ENCODE measurements around the gene RFC4. TPM values are rescaled to one million over a fixed set of nuclear protein-coding genes. Genes with fewer than 3 reads are reported as not detected.

Gene RFC4
- total and polyA plus RNA-seq, 4 experiments from 2014 or later, result 18.4 to 24.6 (median 20.2) TPM

- Histone ChIP-seq H3K4me3 (ENCODE audit: low read length in 2 of 2) (no peak overlapping the region), H3K27me3 (ENCODE audit: insufficient read depth, low read length) (peaks cover 4% of the 10 kb centered on the region), H3K9me3 (ENCODE audit: control insufficient read depth in 1 of 2, low read length in 2 of 2) (no peaks in the 10 kb centered on the region), H3K27ac (ENCODE audit: low read depth, low read length) (no peak overlapping the region), H3K4me1 (ENCODE audit: insufficient read depth, low read length) (peaks cover 9% of the 10 kb centered on the region), H3K36me3 (ENCODE audit: insufficient read depth, low read length) (no peaks in the 10 kb centered on the region)
- Mint-ChIP-seq H3K36me3 (no peaks in the 10 kb centered on the region), H3K4me3 (no peak overlapping the region), H3K27ac (peak overlapping the region in 1 of 7 donors; percentile 37), H3K4me1 (peaks cover 6 to 19% (median 14%) of the 10 kb centered on the region in 4 donors), H3K9me3 (peaks cover 0 to 6% (median 0%) of the 10 kb centered on the region in 8 donors), H3K27me3 (peaks cover 3 to 9% of the 10 kb centered on the region in 2 donors)
- ChIA-PET CTCF (ENCODE audit: partially characterized antibody) (interaction anchor here (1.2 to 6.7 kb wide), 8 partner anchors 87 to 319 kb away, joined by 3 to 184 read pairs (median 8); partner anchors contain the start of gene ST6GAL1), POLR2A (ENCODE audit: partially characterized antibody) (interaction anchor here (1.1 to 6.9 kb wide), 2 partner anchors 86 to 156 kb away, joined by 3 to 104 read pairs; partner anchors contain the start of gene ST6GAL1)
- DNase-seq, result no peak
- intact Hi-C loops (cut with micrococcal nuclease), result loop anchor here (5.0 kb wide), 1 partner anchor 180 kb away; no protein-coding TSS in a partner anchor
Measured at GRCh38 chr3:186847437-186847836, 41.2 kb upstream of the RFC4 start.

GRCh38 chr3:186845756-186846155 lies 39.5 kb upstream of the RFC4 start:
- Mint-ChIP-seq H3K4me3 (no peak overlapping the region), H3K27ac (peak overlapping the region in 1 of 7 donors; percentile 29), H3K4me1 (peaks cover 5 to 7% (median 6%) of the 10 kb centered on the region in 4 donors), H3K9me3 (peaks cover 0 to 1% (median 0%) of the 10 kb centered on the region in 8 donors), H3K36me3 (no peaks in the 10 kb centered on the region), H3K27me3 (peaks cover 3 to 9% of the 10 kb centered on the region in 2 donors)
- peaks cover 9% of the 10 kb centered on the region for H3K4me1 ChIP-seq (ENCODE audit: insufficient read depth, low read length)
- intact Hi-C loops (cut with micrococcal nuclease), result loop anchor here (5.0 kb wide), 1 partner anchor 182 kb away; no protein-coding TSS in a partner anchor
- ChIA-PET POLR2A (ENCODE audit: partially characterized antibody) (interaction anchor here (1.2 kb wide), 1 partner anchor 86 kb away, joined by 4 read pairs; no protein-coding TSS in a partner anchor), CTCF (ENCODE audit: partially characterized antibody) (interaction anchor here (1.1 to 6.7 kb wide), 6 partner anchors 35 to 319 kb away, joined by 3 to 184 read pairs (median 3); partner anchors contain the start of genes RPL39L and ST6GAL1)
- H3K27me3 ChIP-seq (ENCODE audit: insufficient read depth, low read length), result peaks cover 4% of the 10 kb centered on the region
- no peak overlapping the region for H3K4me3 ChIP-seq (ENCODE audit: low read length in 2 of 2)
- no peaks in the 10 kb centered on the region for H3K9me3 ChIP-seq (ENCODE audit: control insufficient read depth in 1 of 2, low read length in 2 of 2)
- H3K36me3 ChIP-seq (ENCODE audit: insufficient read depth, low read length), result no peaks in the 10 kb centered on the region
- no peak overlapping the region for H3K27ac ChIP-seq (ENCODE audit: low read depth, low read length)
- DNase-seq, result no peak

- no peaks in the 10 kb centered on the region for H3K9me3 ChIP-seq (ENCODE audit: control insufficient read depth in 1 of 2, low read length in 2 of 2)
- DNase-seq, result no peak
- intact Hi-C loops (cut with micrococcal nuclease), result loop anchor here (5.0 kb wide), 1 partner anchor 182 kb away; no protein-coding TSS in a partner anchor
- H3K4me3 Mint-ChIP-seq, result no peak overlapping the region
- peaks cover 4% of the 10 kb centered on the region for H3K27me3 ChIP-seq (ENCODE audit: insufficient read depth, low read length)
- no peak overlapping the region for H3K4me3 ChIP-seq (ENCODE audit: low read length in 2 of 2)
- ChIA-PET CTCF (ENCODE audit: partially characterized antibody) (interaction anchor here (1.1 to 6.7 kb wide), 6 partner anchors 89 to 320 kb away, joined by 3 to 184 read pairs (median 3); partner anchors contain the start of genes RPL39L and ST6GAL1), POLR2A (ENCODE audit: partially characterized antibody) (interaction anchor here (0.6 kb wide), 1 partner anchor 12 kb away, joined by 4 read pairs; no protein-coding TSS in a partner anchor)
- H3K36me3 ChIP-seq (ENCODE audit: insufficient read depth, low read length), result no peaks in the 10 kb centered on the region
- no peak overlapping the region for H3K27ac Mint-ChIP-seq
- H3K27ac ChIP-seq (ENCODE audit: low read depth, low read length), result no peak overlapping the region
- no peaks in the 10 kb centered on the region for H3K36me3 Mint-ChIP-seq
- peaks cover 0 to 1% (median 0%) of the 10 kb centered on the region in 8 donors for H3K9me3 Mint-ChIP-seq
- peaks cover 6% of the 10 kb centered on the region for H3K4me1 ChIP-seq (ENCODE audit: insufficient read depth, low read length)
- H3K27me3 Mint-ChIP-seq, result peaks cover 3 to 9% of the 10 kb centered on the region in 2 donors
- peaks cover 5 to 7% (median 6%) of the 10 kb centered on the region in 4 donors for H3K4me1 Mint-ChIP-seq
Measured at GRCh38 chr3:186844908-186845307, 38.6 kb upstream of the RFC4 start.

GRCh38 chr3:186843039-186843432 lies 36.8 kb upstream of the RFC4 start:
- Histone ChIP-seq H3K4me1 (ENCODE audit: insufficient read depth, low read length) (no peaks in the 10 kb centered on the region), H3K4me3 (ENCODE audit: low read length in 2 of 2) (no peak overlapping the region), H3K9me3 (ENCODE audit: control insufficient read depth in 1 of 2, low read length in 2 of 2) (no peaks in the 10 kb centered on the region), H3K36me3 (ENCODE audit: insufficient read depth, low read length) (no peaks in the 10 kb centered on the region), H3K27me3 (ENCODE audit: insufficient read depth, low read length) (peaks cover 4% of the 10 kb centered on the region), H3K27ac (ENCODE audit: low read depth, low read length) (no peak overlapping the region)
- DNase-seq, result no peak
- H3K27ac Mint-ChIP-seq, result no peak overlapping the region
- H3K4me3 Mint-ChIP-seq, result no peak overlapping the region
- no peaks in the 10 kb centered on the region for H3K36me3 Mint-ChIP-seq
- ChIA-PET POLR2A (ENCODE audit: partially characterized antibody) (no interaction called here), CTCF (ENCODE audit: partially characterized antibody) (no interaction called here)
- no peaks in the 10 kb centered on the region for H3K4me1 Mint-ChIP-seq
- intact Hi-C loops (cut with micrococcal nuclease), result no loop called here
- H3K9me3 Mint-ChIP-seq, result peaks cover 0 to 1% (median 0%) of the 10 kb centered on the region in 8 donors
- peaks cover 3 to 9% of the 10 kb centered on the region in 2 donors for H3K27me3 Mint-ChIP-seq

GRCh38 chr3:186842426-186843038 lies 36.2 kb upstream of the RFC4 start, which contains the start of gene ADIPOQ:
TSS of gene ADIPOQ (plus strand) at chr3:186842710. CDS start at chr3:186853059, 10,349 bp downstream.
- H3K36me3 Mint-ChIP-seq, result no peaks in the 10 kb centered on the region
- H3K27ac Mint-ChIP-seq, result no peak within 1 kb of the TSS
- H3K9me3 Mint-ChIP-seq, result peaks cover 0 to 1% (median 0%) of the 10 kb centered on the region in 8 donors
- H3K27me3 Mint-ChIP-seq, result peaks cover 3 to 9% of the 10 kb centered on the region in 2 donors
- no peak within 1 kb of the TSS for H3K4me3 Mint-ChIP-seq
- Histone ChIP-seq H3K4me1 (ENCODE audit: insufficient read depth, low read length) (no peaks in the 10 kb centered on the region), H3K27me3 (ENCODE audit: insufficient read depth, low read length) (peaks cover 4% of the 10 kb centered on the region), H3K27ac (ENCODE audit: low read depth, low read length) (no peak within 1 kb of the TSS), H3K4me3 (ENCODE audit: low read length in 2 of 2) (no peak within 1 kb of the TSS), H3K36me3 (ENCODE audit: insufficient read depth, low read length) (no peaks in the 10 kb centered on the region), H3K9me3 (ENCODE audit: control insufficient read depth in 1 of 2, low read length in 2 of 2) (no peaks in the 10 kb centered on the region)
- H3K4me1 Mint-ChIP-seq, result no peaks in the 10 kb centered on the region
- intact Hi-C loops (cut with micrococcal nuclease), result no loop called here
- DNase-seq, result no peak
- ChIA-PET CTCF (ENCODE audit: partially characterized antibody) (no interaction called here), POLR2A (ENCODE audit: partially characterized antibody) (no interaction called here)

GRCh38 chr3:186841620-186842019 lies 35.3 kb upstream of the RFC4 start:
- Histone ChIP-seq H3K27ac (ENCODE audit: low read depth, low read length) (no peak overlapping the region), H3K9me3 (ENCODE audit: control insufficient read depth in 1 of 2, low read length in 2 of 2) (no peaks in the 10 kb centered on the region), H3K36me3 (ENCODE audit: insufficient read depth, low read length) (no peaks in the 10 kb centered on the region), H3K27me3 (ENCODE audit: insufficient read depth, low read length) (peaks cover 4% of the 10 kb centered on the region), H3K4me3 (ENCODE audit: low read length in 2 of 2) (no peak overlapping the region), H3K4me1 (ENCODE audit: insufficient read depth, low read length) (no peaks in the 10 kb centered on the region)
- Mint-ChIP-seq H3K4me1 (no peaks in the 10 kb centered on the region), H3K27me3 (peaks cover 3 to 9% of the 10 kb centered on the region in 2 donors), H3K9me3 (peaks cover 0 to 1% (median 0%) of the 10 kb centered on the region in 8 donors), H3K36me3 (no peaks in the 10 kb centered on the region), H3K27ac (no peak overlapping the region), H3K4me3 (no peak overlapping the region)
- intact Hi-C loops (cut with micrococcal nuclease), result no loop called here
- POLR2A ChIA-PET (ENCODE audit: partially characterized antibody), result no interaction called here
- no peak for DNase-seq
- CTCF ChIA-PET (ENCODE audit: partially characterized antibody), result no interaction called here

GRCh38 chr3:186839874-186840641 lies 33.8 kb upstream of the RFC4 start:
- H3K36me3 Mint-ChIP-seq, result no peaks in the 10 kb centered on the region
- DNase-seq, result no peak

More at GRCh38 chr3:186839874-186840641, 33.8 kb upstream of the RFC4 start:
- Mint-ChIP-seq H3K4me3 (no peak overlapping the region), H3K27ac (no peak overlapping the region), H3K9me3 (peaks cover 0 to 2% (median 0%) of the 10 kb centered on the region in 8 donors), H3K4me1 (no peaks in the 10 kb centered on the region), H3K27me3 (peaks cover 3 to 5% of the 10 kb centered on the region in 2 donors)
- H3K4me3 ChIP-seq (ENCODE audit: low read length in 2 of 2), result no peak overlapping the region
- intact Hi-C loops (cut with micrococcal nuclease), result no loop called here
- H3K4me1 ChIP-seq (ENCODE audit: insufficient read depth, low read length), result no peaks in the 10 kb centered on the region
- no peak overlapping the region for H3K27ac ChIP-seq (ENCODE audit: low read depth, low read length)
- POLR2A ChIA-PET (ENCODE audit: partially characterized antibody), result no interaction called here
- H3K9me3 ChIP-seq (ENCODE audit: control insufficient read depth in 1 of 2, low read length in 2 of 2), result no peaks in the 10 kb centered on the region
- H3K27me3 ChIP-seq (ENCODE audit: insufficient read depth, low read length), result no peaks in the 10 kb centered on the region
- H3K36me3 ChIP-seq (ENCODE audit: insufficient read depth, low read length), result no peaks in the 10 kb centered on the region
- CTCF ChIA-PET (ENCODE audit: partially characterized antibody), result no interaction called here
